Activated CD4-positive, alpha-beta T cell treated with anti-CD3 and anti-CD28 coated beads, Interleukin-2, amount 50 U/mL, for 1 hour (primary cell): ENCODE results near the gene CBFA2T2.
"Not testable (repeated sequence)": the region's sequence is repeated elsewhere in the genome, so short reads cannot be mapped to it uniquely, and the experiment has no call there.

Experiments used
- DNase-seq: peaks from one replicate; pipeline ENCODE4 v3.0.0-alpha.2; 2020

The CBFA2T2 gene

DNA sequence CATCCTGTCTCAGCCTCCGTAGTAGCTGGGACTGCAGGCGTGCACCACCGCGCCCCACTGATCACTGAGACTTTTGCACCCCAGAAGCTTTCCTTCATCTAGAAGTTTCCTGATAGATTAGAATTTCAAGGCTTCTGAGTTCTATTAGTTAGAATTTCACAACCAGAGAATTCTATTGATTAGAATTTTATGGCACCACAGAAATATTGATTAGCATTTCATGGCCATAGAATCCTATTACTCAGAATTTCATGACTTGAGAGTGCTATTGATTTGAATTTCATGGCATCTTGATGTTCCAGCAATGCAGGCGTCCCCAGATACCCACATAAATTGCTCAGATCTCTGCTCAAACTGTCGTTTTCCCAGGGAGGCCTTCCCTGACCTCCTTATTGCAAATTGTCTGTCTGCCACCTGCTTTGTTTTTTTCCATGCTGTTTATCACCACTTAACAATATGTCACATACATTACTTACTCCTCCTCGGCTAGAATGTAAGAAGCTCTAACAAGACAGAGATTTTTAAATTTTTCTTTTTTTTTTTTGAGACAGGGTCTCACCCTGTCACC is 16.9 kb upstream of the CBFA2T2 start:
- no peak for DNase-seq

DNA sequence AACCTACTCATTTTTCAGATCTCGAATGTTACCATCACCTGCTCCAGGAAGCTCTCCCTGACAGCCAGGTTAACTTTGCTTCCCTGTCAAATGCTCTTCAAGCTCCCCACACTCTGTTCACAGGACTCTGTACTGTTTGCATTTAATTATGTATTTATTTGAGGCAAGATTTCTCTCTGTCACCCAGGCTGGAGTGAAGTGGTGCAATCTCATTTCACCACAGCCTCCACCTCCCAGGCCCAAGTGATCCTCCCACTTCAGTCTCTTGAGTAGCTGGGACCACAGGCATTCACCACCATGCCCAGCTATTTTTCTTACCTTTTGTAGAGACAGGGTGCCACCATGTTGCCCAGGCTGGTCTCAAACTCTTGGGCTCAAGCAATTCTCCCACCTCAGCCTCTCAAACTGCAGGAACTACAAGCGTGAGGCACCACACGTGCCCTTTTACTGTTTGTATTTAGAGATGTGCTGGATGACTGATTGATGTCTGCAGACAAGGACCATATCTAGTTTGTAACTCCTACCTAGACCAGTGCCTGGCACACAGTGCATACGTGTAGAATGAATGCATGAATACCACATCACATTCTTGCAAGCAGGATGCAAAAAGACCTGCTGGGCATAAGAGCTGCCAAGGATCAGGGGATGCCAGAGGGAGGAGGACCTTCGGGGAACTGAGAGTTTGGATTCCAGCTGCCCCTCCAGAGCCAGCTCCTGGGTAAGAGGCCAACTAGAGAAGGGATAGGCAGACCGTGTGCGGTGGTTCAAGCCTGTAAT is 15.6 kb upstream of the CBFA2T2 start:
- no peak for DNase-seq

DNA sequence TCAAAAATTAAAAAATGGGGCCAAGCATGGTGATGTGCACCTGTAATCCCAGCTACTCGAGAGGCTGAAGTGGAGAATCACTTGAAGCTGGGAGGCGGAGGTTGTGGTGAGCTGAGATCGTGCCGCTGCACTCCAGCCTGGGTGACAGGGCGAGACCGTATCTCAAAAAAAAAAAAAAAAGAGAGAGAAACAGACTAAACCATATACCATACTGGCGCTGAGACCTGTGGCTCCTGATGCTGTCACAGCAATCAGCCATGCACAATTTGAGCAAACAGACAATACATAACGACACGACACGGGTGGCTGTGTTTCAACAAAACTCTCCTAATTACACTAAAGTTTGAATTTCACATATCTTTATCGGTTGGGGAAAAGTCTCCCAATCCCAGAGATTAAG is 14.9 kb upstream of the CBFA2T2 start:
- no peak for DNase-seq

DNA sequence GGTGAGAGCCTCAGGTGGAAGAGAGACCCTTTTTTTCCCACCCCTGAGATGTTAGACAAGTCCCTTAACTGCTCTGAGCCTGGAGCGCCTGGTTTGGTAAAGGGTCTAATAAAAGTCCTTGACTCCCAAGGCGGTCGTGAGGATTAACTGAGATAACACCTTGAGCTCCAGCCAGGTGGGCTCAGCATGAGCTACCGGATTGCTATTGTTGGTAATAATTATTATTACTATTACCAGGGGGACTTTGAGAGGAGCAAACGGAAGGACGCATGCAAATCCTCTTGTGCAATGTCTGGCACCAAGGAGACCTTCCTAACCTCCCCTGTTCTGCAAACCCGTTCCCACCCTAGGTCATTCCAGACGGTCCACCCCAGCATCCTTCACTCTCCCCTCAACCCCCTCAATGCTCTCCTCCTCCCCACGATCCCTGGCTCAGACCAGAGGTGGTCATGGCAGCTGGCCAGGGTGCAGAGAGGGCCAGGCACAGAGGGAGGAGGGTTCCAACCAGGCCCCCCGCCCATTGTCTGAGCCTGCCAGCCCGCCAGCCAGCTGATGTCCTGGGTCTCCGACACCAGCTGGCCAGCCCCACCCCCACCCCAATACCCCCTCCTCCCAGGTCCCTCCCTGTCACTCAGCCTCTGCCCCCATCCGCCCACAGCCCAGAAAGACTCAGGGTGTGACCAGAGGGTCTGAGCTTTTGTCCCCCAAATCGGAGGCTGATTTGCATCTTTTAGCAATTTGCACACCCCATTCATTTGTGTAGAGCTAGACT is 14.3 kb upstream of the CBFA2T2 start:
- no peak for DNase-seq

DNA sequence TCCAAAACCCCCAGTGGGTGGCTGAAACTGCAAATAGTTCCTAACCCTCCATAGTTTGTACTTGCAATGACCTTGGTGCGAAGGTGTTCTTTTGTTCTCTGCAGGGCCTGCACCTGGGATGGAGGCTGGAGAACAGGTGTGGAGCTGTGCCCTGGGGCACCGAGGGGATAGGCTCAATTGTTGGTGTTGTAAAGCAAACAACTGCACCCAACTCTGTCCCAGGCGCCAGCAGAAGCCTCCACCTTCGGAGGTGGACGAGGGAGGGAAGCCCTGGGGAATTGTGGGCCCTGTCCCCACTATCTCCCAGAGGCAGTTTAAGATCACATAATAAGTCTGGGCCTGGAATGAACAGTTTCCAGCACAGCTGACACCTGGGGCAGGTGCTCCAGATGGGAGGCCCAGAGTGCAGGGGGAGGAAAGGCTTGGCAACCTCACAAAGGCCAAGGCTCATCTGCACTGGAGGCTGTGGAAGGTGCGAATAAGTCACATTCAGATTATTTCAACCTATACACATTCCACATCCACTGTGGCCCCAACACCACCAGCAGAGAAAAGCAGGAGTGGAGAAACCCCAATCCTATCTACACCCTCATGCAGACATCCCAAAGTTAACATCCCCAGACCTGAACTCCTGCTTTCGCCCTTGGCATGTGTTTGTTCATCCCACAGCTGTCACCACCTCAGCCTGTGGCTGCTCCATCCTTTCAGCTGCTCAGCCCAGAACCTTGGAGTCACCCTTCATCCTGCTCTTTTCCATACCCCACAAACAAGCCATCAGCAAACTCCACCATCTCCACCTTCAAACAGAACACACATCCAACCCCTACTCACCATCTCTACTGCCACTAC is 12.3 kb upstream of the CBFA2T2 start:
- no peak for DNase-seq

DNA sequence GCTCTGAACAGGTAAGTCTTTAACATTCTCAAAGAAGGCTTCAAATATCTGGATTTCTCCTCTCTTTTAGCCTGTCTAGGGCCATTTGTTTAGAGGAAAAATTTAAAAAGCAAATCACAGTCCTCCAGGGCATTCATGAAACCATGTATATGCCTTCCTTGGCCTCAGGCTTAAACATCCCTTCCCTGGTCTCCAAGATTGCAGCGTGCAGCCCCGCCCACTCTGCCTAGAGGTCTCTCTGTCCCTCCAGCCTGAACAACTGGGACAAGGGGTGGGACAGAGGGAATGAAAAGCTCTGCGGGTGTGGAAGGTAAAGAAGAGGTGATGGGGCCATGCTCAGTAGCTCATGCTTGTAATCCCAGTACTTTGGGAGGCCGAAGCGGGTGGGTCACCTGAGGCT is 9.8 kb upstream of the CBFA2T2 start:
- DNase-seq, result no peak

DNA sequence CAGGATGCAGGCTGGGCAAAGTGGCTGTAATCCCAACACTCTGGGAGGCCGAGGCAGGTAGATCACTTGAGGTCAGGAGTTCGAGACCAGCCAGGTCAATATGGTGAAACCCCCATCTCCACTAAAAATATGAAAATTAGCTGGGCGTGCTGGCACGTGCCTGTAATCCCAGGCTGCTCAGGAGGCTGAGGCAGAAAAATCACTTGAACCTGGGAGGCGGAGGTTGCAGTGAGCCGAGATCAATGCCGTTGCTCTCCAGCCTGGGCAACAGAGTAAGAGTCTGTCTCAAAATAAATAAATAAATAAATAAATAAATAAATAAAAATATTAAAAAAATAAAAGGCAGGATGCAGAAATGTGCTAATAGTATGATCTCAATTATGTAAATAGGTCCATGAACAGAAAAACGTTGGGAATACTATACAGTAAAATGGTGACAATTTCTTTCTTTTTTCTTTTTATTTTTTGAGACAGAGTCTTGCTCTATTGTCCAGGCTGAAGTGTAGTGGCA is 8.4 kb upstream of the CBFA2T2 start:
- DNase-seq, result no peak

DNA sequence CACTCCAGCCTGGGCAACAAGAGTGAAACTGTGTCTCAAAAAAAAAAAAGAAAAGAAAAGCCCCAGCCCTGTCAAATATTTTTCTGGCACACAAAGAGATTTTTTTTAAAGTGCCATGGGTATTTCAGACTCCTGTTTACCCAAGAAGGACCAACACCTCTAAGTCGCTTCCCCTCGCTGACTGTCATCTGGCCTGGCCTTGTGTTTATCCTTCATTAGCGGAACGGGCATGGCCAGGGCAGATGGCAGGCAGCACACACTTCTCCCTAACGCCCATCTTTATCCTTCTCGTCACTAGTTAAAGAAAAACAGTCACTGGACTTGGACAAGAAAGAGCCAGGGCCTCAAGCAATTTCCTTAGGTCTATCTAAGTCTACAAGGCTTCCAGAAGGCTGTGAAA is 7.3 kb upstream of the CBFA2T2 start:
- no peak for DNase-seq

DNA sequence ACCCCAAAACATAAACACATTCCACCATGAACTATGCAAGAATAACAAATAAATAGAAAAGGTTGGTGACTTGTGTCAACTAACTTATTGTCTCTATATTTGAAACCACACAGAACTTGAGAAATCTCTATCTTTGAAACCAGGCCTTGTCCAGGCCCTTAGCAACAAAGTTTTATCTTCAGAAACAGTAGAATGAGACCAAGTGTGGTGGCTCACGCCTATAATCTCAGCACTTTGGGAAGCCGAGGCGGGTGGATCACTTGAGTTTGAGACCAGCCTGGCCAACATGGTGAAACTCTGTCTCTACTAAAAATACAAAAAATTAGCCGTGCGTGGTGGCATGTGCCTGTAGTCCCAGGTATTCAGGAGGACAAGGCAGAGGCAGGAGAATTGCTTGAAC is 6.7 kb upstream of the CBFA2T2 start:
- DNase-seq, result not testable (repeated sequence)

DNA sequence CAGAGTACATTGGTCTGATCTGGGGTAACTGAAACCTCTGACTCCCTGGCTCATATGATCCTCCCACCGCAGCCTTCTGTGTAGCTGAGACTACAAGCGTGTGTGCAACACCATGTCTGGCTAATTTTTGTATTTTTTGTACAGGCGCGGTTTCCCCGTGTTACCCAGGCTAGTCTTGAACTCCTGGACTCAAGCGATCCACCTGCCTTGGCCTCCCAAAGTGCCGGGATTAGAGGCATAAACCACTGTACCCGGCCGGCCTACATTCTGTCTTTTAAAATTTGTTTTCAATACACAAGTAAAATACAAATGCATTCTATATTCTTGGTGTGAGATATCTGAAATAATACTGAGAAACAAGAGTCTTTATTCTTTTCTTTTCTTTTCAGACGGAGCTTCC is 1.7 kb upstream of the CBFA2T2 start:
- DNase-seq, result no peak

DNA sequence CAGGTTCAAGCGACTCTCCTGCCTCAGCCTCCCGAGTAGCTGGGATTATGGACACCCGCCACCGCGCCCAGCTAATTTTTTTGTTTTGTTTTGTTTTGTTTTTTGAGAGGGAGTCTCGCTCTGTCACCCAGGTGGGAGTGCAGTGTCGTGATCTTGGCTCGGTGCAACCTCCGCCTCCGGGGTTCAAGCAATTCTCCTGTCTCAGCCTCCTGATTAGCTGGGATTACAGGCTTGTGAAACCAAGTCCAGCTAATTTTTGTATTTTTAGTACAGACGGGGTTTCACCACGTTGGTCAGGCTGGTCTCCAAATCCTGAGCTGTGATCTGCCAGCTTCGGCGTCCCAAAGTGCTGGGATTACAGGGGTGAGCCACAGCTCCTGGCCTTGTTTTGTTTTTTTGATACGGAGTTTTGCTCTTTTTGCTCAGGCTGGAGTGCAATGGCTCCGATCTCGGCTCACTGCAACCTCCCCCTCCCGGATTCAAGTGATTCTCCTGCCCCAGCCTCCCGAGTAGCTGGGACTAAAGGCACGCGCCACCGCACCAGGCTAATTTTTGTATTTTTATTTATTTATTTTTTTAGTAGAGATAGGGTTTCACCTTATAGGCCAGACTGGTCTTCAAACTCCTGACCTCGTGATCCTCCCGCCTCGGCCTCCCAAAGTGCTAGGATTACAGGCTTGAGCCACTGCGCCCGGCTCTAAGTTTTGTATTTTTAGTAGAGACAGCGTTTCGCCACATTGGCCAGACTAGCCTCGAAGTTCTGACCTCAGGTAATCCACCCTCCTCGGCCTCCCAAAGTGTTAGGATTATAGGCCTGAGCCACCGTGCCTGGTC is 1.0 kb upstream of the CBFA2T2 start:
- DNase-seq, result not testable (repeated sequence)

DNA sequence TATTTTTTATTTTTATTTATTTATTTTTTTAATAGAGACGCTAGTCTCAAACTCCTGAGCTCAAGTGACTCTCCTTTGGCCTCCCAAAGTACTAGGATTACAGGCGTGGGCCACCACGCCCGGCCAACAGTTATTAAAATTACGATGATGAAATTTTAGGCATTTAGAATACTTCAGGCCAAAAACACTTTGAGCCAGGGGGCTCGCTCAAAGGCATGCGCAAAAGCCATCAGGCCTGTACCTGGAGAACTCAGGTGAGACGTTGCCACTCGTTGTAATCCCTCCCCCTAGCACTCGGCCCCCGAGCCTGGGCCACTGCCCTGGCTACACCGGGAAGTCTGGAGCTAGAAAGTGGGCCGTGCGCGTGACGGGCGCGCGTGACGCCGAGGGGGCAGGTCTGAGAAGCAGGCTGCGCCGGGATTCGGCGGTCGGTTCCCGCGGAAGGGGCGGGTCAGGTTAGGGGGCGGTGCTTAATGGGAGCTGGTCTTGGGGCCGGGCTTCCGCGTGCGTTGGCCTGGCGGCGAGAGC is 337 bp upstream of the CBFA2T2 start:
- DNase-seq, result peak; percentile 99

DNA sequence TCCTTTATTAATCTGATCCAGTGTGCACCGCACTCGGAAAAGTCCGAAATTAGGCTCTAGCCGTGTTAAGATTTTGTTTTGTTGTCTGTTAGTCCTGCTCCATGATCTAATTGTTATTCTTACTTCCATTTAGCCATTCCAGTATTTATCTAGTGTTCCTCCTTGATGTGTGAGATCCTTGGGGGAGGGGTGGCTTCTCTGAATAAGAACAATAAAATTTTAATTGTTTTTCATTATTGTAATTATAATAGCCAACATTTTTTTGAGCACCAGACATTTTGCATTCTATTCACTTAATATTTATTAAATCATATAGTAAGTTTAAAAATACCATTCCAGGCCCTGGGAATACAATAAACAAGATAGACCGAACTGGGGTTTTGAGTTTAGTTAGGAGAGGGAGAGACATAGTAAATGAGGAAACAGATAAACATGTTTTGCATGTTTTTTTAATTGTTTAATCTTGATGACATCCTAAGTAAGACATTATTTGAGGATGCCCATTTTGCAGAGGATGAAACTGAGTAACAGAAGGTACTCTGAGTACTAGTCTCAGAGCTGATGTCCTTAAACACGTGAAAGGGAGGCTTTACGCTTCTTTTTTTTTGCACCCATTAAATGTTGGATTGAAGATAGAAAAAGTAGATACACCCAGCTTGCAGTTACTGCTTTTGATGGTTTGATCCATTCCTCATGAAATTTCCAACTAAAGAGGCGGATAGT is 1.2 kb downstream of the CBFA2T2 start:
- no peak for DNase-seq

DNA sequence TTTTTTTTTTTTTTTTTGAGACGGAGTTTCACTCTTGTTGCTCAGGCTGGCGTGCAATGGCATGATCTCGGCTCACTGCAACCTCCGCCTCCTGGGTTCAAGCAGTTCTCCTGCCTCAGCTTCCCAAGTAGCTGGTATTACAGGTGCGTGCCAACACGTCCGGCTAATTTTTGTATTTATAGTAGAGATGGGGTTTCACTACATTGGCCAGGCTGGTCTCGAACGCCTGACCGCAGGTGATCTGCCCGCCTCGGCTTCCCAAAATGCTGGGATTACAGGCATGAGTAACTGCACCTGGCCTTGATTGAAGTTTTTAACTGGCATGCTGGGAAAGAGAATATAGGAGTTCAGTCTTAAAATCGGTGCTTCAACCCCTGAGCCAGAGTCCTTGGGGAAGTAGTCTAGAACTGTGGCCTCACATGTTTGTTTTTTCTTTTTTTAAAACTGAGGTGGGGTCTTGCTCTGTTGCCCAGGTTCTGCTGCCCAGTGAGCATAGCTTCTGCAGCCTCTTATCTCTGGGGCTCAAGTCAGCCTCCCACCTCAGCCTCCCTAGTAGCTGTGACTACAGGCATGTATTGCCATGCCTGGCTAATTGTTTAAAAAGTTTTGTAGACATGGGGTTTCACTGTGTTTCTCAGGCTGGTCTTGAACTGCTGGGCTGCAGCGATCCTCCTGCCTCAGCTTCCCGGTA is 3.3 kb downstream of the CBFA2T2 start:
- DNase-seq, result no peak

DNA sequence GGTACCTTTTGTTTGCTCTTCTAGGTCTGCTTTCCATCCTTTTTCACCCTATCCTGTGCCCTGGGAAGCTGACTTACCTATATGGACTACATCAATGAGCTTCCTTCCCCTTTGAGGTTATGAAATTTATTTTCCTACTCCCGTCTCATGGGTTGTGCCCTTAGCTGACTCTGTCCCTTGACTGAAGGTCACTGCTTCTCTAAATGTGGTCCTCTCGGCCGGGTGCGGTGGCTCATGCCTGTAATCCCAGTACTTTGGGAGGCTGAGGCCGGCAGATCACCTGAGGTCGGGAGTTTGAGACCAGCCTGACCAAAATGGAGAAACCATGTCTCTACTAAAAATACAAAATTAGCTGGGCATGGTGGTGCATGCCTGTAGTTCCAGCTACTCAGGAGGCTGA is 6.9 kb downstream of the CBFA2T2 start:
- not testable (repeated sequence) for DNase-seq

DNA sequence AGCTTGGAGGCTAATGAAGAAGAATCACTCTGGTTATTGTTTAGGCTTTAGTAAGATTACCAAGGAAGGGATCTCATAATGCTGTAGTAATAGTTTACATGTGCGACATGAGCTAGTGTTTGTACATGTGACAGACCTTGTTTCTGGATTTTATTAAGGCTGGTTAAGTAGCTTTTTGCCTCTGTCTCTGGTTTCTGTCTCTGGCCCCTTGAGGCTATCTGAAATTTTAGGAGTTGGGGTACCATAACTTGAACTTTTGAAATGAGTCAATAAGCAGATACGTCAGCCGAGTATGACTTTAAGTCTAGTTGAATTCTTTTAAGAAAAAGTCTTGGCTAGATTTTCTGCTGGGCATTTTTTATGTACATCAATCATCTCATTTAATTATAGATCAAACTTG is 9.5 kb downstream of the CBFA2T2 start:
- DNase-seq, result no peak

DNA sequence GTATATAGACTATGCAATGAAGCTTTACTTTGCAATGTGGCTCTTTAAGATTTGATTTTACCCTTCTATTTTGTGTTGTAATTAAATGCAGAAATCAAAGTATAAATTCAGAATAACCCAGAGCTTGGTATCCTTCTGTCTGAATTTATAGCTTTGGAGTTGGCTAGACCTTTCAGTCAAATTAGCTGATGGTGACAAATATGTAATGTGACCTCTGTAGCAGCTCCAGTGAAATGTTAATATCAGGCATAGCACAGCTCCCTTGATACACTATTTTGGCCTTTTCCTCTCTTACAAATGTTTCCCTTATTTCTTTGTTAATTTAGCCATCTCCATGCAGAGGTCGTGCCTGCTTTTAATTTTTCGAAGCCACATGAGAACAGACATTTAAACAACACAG is 11.1 kb downstream of the CBFA2T2 start:
- no peak for DNase-seq

DNA sequence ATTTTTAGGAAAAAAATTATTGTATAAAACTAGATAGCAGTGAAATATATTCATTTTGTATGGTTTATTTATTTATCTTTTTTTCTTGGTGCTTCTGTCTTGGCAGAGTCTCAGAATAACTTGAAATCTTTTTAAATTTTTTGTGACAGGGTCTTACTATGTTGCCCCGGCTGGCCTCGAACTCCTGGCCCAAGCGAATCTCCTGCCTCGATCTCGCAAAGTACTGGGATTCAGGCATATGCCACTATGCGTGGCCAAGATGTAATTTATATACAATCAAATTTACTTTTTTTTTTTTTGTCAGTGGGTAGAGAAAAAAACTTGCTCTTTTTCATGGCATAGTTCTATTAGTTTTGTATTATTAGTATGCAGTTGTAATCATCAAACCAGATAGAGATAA is 13.7 kb downstream of the CBFA2T2 start:
- no peak for DNase-seq

DNA sequence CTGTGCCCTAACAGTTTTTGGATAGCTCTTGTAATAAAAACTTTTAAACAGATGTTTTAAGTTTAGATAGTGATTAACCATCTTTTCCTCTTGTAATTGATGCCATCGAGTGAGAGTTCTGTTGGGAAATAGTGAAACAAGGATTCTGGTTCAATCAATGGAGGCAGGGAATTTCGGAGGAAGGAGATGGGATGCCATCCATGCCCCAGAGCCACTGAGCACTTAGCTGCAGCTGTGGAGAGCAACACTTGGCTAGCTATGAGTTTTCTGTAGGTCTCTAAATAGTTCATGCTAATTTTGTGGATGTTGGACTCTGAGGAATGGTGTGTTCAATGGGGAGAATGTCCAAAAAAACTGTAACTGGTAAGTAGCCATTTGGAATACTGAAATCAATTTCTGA is 16.7 kb downstream of the CBFA2T2 start:
- DNase-seq, result no peak

DNA sequence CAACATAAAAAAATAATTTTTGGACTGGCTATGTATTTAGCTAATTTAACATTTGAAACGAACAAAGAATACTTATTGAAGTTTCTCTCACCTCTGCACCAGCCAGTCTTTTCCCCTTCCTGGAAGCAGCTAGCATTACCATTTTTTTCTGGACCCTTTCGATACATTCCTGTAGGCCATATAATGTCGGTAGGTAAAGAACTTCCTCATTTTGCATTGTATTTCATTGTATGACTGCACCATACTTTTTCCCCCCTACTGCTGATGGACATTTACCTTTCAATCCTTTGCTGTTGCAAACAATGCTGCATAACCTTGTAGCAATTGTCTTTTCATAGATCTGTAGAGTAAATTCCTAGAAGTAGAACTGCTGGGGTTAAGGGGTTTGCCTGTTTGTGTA is 17.6 kb downstream of the CBFA2T2 start:
- no peak for DNase-seq
